Fibroblast of gingiva (primary cell): ENCODE results near the gene ZAR1.

Source experiments
- DNase-seq: peaks from one replicate; pipeline ENCODE4 v3.0.0-alpha.2; 2011; ENCODE audit warnings: low read depth

Gene ZAR1

GRCh38 chr4:48490680-48491513 lies 845 bp downstream of the ZAR1 start:
- no peak for DNase-seq

- no peak for DNase-seq
These were observed 1.6 kb downstream of the ZAR1 start for GRCh38 chr4:48491514-48492176.

- DNase-seq: no peak
These were observed 3.5 kb downstream of the ZAR1 start for GRCh38 chr4:48493452-48494100.

- no peak for DNase-seq
These were observed 5.9 kb downstream of the ZAR1 start for GRCh38 chr4:48495941-48496340.

GRCh38 chr4:48498895-48499294 lies 8.8 kb downstream of the ZAR1 start:
- DNase-seq: no peak

- no peak for DNase-seq
These were observed 9.6 kb downstream of the ZAR1 start for GRCh38 chr4:48499551-48500066.

GRCh38 chr4:48503233-48504025 lies 13.4 kb downstream of the ZAR1 start:
- DNase-seq: peak; percentile 15

GRCh38 chr4:48504026-48504330 lies 13.9 kb downstream of the ZAR1 start:
- no peak for DNase-seq

GRCh38 chr4:48504352-48504751 lies 14.3 kb downstream of the ZAR1 start:
- no peak for DNase-seq

GRCh38 chr4:48506716-48507115 lies 16.7 kb downstream of the ZAR1 start:
- DNase-seq: no peak

GRCh38 chr4:48509543-48509942 lies 19.5 kb downstream of the ZAR1 start:
- no peak for DNase-seq

GRCh38 chr4:48518143-48518542 lies 28.1 kb downstream of the ZAR1 start:
- no peak for DNase-seq

- DNase-seq: no peak
These were observed 36.4 kb downstream of the ZAR1 start for GRCh38 chr4:48526406-48526805.

GRCh38 chr4:48538358-48538757 lies 48.3 kb downstream of the ZAR1 start:
- no peak for DNase-seq

- no peak for DNase-seq
These were observed 49.5 kb downstream of the ZAR1 start for GRCh38 chr4:48539597-48539996.

- no peak for DNase-seq
These were observed 52.8 kb downstream of the ZAR1 start for GRCh38 chr4:48542888-48543287.

GRCh38 chr4:48543796-48544195 lies 53.7 kb downstream of the ZAR1 start:
- no peak for DNase-seq
